ENCODE measurements around the gene SSR1. TPM values are rescaled to one million over a fixed set of nuclear protein-coding genes. Genes with fewer than 3 reads are reported as not detected.

Gene SSR1
- polyA plus RNA-seq, 4 donors, result 8.9 to 135 (median 36.7) TPM

DNA sequence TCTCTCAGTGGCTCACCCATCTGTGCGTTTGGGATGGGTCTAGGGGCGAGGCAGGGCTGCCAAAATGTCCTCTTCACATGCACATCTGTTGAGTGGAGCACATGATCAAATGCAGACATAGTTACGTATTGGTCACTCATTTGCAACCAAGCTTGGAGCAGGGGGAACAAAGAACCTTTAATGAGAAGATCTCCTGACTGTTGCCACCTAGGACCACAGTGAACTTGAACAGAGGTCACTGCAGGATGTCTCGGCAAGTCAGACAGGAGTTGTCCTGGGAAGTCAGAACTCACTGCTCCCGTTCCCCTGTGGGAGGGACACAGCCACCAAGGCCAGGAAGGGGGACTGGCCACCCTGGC is 73.4 kb downstream of the SSR1 start:
- H3K4me3 ChIP-seq (ENCODE audit: low read depth in 1 of 3, low read length in 3 of 3), result no peak overlapping the region
- H3K9me3 ChIP-seq (ENCODE audit: control insufficient read depth in 2 of 2, insufficient read depth in 1 of 2, low read depth in 1 of 2, low read length in 1 of 2), result no peaks in the 10 kb centered on the region
- peaks cover 4 to 82% (median 5%) of the 10 kb centered on the region in 3 donors for H3K4me1 ChIP-seq (ENCODE audit: control insufficient read depth in 3 of 3, insufficient read depth in 2 of 3, low read depth in 1 of 3, low read length in 2 of 3)
- no peak for FAIRE-seq
- H3K27ac ChIP-seq (ENCODE audit: low read depth in 1 of 3, low read length in 2 of 3), result peak overlapping the region in 1 of 3 donors; percentile 86
- no peak for DNase-seq
- peaks cover 4 to 56% (median 12%) of the 10 kb centered on the region in 3 donors for H3K36me3 ChIP-seq (ENCODE audit: control insufficient read depth in 3 of 3, insufficient read depth in 2 of 3, low read depth in 1 of 3, low read length in 3 of 3)
- WGBS, 3 donors, result 71 to 82% (median 78%) methylated on average over 5 of the region's 5 CpGs
- no peaks in the 10 kb centered on the region for H3K27me3 ChIP-seq (ENCODE audit: control insufficient read depth in 3 of 3, insufficient read depth in 3 of 3, low read length in 3 of 3)

DNA sequence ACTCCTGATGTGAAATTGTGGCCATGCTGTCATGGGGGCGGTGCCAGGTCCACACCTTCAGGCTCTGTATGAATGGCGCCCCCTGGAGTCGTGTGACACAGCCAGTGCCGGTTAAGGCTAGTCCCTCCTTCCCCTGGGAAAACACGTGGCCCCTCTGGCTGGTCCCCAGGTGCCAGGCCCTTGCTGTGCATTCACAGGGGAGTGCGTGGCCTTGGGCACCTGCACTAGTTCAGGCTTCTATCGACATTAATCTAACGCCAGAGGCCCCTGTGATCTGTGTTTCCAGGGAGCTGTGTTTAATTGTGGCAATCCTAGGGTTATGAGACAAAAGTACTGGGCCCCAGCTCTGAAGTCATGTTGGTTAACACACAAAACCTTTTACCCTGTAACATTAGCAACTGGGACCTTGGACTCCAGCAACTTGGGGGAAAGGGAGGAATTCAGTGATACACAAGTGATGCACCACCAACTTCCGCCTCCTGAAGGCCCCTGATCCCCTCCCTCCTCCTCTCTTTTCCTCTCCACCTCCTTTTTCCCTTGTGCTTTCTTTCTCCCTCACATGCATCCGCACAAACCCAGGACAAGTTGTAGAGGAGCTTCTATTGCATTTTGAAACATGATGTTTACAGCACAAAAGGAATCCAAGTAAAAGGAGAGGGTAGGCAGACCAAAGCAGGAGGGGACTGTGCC is 74.0 kb downstream of the SSR1 start:
- no peaks in the 10 kb centered on the region for H3K9me3 ChIP-seq (ENCODE audit: control insufficient read depth in 2 of 2, insufficient read depth in 1 of 2, low read depth in 1 of 2, low read length in 1 of 2)
- H3K4me3 ChIP-seq (ENCODE audit: low read depth in 1 of 3, low read length in 3 of 3), result no peak overlapping the region
- no peaks in the 10 kb centered on the region for H3K27me3 ChIP-seq (ENCODE audit: control insufficient read depth in 3 of 3, insufficient read depth in 3 of 3, low read length in 3 of 3)
- peaks cover 4 to 83% (median 5%) of the 10 kb centered on the region in 3 donors for H3K4me1 ChIP-seq (ENCODE audit: control insufficient read depth in 3 of 3, insufficient read depth in 2 of 3, low read depth in 1 of 3, low read length in 2 of 3)
- DNase-seq (peak; percentile 82 to 95), FAIRE-seq (no peak)
- 25 to 38% (median 27%) methylated on average over 10 of the region's 10 CpGs for WGBS, 3 donors
- H3K36me3 ChIP-seq (ENCODE audit: control insufficient read depth in 3 of 3, insufficient read depth in 2 of 3, low read depth in 1 of 3, low read length in 3 of 3), result peaks cover 4 to 56% (median 14%) of the 10 kb centered on the region in 3 donors
- peak overlapping the region in 2 of 3 donors; percentile 0 to 86 for H3K27ac ChIP-seq (ENCODE audit: low read depth in 1 of 3, low read length in 2 of 3)

DNA sequence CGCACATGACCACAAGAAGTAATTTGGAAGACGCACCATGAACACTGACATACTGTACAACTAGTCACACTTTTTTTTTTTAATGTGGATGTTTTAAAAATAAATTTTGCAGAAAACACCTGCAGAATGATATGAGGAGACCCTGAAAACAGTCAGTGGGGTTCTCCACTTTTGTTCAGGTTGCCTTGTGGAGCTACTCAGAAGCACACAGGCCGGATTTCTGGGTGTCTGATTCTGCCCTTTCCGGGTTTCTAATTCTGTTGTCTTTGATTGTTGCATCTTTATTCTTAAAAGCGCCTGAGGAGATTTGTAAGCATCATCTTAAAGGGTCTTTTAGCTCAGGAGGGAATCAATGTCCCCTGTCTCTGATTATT is 74.5 kb downstream of the SSR1 start:
- H3K27ac ChIP-seq (ENCODE audit: low read depth in 1 of 3, low read length in 2 of 3), result peak overlapping the region in 1 of 3 donors; percentile 86
- 84 to 87% (median 84%) methylated on average over 5 of the region's 5 CpGs for WGBS, 3 donors
- peaks cover 4 to 59% (median 17%) of the 10 kb centered on the region in 3 donors for H3K36me3 ChIP-seq (ENCODE audit: control insufficient read depth in 3 of 3, insufficient read depth in 2 of 3, low read depth in 1 of 3, low read length in 3 of 3)

DNA sequence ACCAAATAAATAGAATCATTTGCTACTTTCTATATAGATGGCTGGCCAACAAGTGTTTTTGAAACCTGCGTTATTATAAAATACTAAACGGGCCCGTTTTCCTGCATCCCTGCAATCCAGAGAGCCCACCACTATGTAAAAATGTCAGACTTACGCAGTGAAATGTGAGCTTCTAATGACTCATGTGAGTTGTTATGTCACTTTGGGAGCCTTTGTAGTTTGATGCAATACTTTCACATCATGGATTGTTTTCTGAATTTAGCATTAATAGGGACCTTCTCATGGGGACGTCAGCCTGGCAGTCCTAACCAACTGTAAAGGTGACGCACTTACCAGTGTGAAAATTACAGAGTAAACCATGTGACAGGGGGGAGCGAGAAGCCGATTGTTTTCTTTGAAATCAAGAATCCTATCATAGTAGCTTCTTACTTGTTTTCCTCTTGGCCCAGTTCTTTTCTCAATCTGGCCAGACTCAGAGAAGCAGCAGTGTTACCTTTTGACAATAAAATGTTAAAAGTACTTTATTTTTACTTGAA is 75.3 kb downstream of the SSR1 start:
- Histone ChIP-seq H3K9me3 (ENCODE audit: control insufficient read depth in 2 of 2, insufficient read depth in 1 of 2, low read depth in 1 of 2, low read length in 1 of 2) (no peaks in the 10 kb centered on the region), H3K4me3 (ENCODE audit: low read depth in 1 of 3, low read length in 3 of 3) (no peak overlapping the region), H3K27ac (ENCODE audit: low read depth in 1 of 3, low read length in 2 of 3) (peak overlapping the region in 1 of 3 donors; percentile 86), H3K27me3 (ENCODE audit: control insufficient read depth in 3 of 3, insufficient read depth in 3 of 3, low read length in 3 of 3) (no peaks in the 10 kb centered on the region), H3K36me3 (ENCODE audit: control insufficient read depth in 3 of 3, insufficient read depth in 2 of 3, low read depth in 1 of 3, low read length in 3 of 3) (peaks cover 4 to 59% (median 17%) of the 10 kb centered on the region in 3 donors), H3K4me1 (ENCODE audit: control insufficient read depth in 3 of 3, insufficient read depth in 2 of 3, low read depth in 1 of 3, low read length in 2 of 3) (peaks cover 3 to 71% (median 4%) of the 10 kb centered on the region in 3 donors)
- DNase-seq (no peak), FAIRE-seq (no peak)
- WGBS, 3 donors, result 92 to 93% (median 93%) methylated on average over 8 of the region's 8 CpGs

More for the DNA sequence above, 74.5 kb downstream of the SSR1 start:
- no peak for FAIRE-seq
- Histone ChIP-seq H3K4me1 (ENCODE audit: control insufficient read depth in 3 of 3, insufficient read depth in 2 of 3, low read depth in 1 of 3, low read length in 2 of 3) (peaks cover 4 to 79% (median 5%) of the 10 kb centered on the region in 3 donors), H3K9me3 (ENCODE audit: control insufficient read depth in 2 of 2, insufficient read depth in 1 of 2, low read depth in 1 of 2, low read length in 1 of 2) (no peaks in the 10 kb centered on the region), H3K4me3 (ENCODE audit: low read depth in 1 of 3, low read length in 3 of 3) (no peak overlapping the region), H3K27me3 (ENCODE audit: control insufficient read depth in 3 of 3, insufficient read depth in 3 of 3, low read length in 3 of 3) (no peaks in the 10 kb centered on the region)
- DNase-seq, result no peak

DNA sequence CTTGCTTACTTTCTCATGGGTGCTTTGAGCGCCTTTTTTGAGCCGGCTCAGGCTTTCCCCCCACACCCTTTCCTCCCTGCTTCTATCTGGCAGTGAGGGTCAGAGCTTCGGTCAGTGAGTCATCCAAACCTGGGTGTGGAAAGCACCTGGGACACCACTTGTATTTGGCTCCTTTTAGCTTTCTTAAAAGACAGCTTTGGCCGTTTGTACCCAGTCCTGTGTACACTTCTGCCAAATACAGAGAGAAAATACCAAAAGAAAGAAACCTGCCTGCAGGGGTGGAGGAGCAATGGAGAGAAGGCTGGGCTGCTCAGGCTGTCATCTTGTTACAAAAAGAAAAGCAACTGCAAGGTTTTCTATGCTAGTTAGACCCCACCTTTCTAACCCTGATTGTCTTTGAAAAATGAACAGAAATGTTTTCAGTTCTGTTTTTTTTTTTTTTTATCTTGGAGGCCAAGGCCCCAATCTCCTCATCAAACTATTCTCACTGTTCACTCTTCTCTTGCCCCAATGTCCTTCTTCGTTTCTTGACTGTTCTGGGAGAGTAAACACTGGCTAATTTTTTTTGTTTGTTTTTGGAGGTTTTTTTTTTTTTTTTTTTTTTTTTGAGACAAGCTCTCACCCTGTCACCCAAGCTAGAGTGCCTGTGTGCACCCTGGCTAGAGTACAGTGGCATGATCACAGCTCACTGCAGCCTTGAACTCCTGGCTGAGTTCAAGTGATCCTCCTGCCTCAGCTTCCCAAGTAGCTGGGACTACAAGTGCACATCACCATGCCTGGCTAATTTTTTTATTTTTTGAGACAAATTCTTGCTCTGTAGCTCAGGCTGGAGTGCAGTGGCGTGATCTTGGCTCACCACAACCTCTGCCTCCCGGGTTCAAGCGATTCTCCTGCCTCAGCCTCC is 76.4 kb downstream of the SSR1 start:
- Histone ChIP-seq H3K9me3 (ENCODE audit: control insufficient read depth in 2 of 2, insufficient read depth in 1 of 2, low read depth in 1 of 2, low read length in 1 of 2) (no peaks in the 10 kb centered on the region), H3K4me3 (ENCODE audit: low read depth in 1 of 3, low read length in 3 of 3) (no peak overlapping the region), H3K27ac (ENCODE audit: low read depth in 1 of 3, low read length in 2 of 3) (peak overlapping the region in 2 of 3 donors; percentile 17 to 84), H3K36me3 (ENCODE audit: control insufficient read depth in 3 of 3, insufficient read depth in 2 of 3, low read depth in 1 of 3, low read length in 3 of 3) (peaks cover 7 to 64% (median 25%) of the 10 kb centered on the region in 3 donors), H3K4me1 (ENCODE audit: control insufficient read depth in 3 of 3, insufficient read depth in 2 of 3, low read depth in 1 of 3, low read length in 2 of 3) (peaks cover 0 to 60% (median 0%) of the 10 kb centered on the region in 3 donors), H3K27me3 (ENCODE audit: control insufficient read depth in 3 of 3, insufficient read depth in 3 of 3, low read length in 3 of 3) (no peaks in the 10 kb centered on the region)
- FAIRE-seq (no peak), DNase-seq (peak in 1 of 2 donors; percentile 57)
- 50 to 62% (median 52%) methylated on average over 8 of the region's 8 CpGs for WGBS, 3 donors

DNA sequence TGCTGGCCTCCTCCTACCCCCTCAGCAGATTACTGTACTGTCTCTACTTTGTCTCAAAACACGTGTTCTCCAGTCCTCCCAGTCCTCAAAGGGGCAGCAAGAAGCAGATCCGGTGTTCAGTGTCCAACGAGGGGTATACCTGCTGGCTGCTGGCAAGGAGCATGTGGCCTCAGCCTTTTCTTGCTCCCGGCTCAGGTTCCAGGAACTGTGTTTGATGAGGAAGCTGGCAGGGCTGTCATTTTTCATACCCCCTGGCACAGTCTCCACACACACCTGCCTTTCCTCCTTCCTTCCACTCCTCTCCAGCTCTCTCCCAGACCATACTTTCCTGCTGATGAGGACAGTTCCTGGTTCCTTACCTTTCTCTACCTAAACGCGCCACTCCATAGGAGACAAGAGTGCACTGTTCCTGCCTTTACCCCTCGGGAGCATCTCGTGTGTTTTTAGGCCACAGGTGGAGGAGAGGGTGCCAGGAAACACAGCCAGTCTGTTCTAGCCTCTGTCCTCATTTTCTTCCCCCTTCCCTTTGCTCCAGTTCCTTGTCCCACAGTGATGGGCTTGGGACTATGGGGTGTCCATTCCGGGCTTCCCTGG is 77.2 kb downstream of the SSR1 start:
- peak in 1 of 2 donors; percentile 38 for DNase-seq
- Histone ChIP-seq H3K27me3 (ENCODE audit: control insufficient read depth in 3 of 3, insufficient read depth in 3 of 3, low read length in 3 of 3) (no peaks in the 10 kb centered on the region), H3K36me3 (ENCODE audit: control insufficient read depth in 3 of 3, insufficient read depth in 2 of 3, low read depth in 1 of 3, low read length in 3 of 3) (peaks cover 14 to 64% (median 29%) of the 10 kb centered on the region in 3 donors), H3K4me3 (ENCODE audit: low read depth in 1 of 3, low read length in 3 of 3) (no peak overlapping the region), H3K4me1 (ENCODE audit: control insufficient read depth in 3 of 3, insufficient read depth in 2 of 3, low read depth in 1 of 3, low read length in 2 of 3) (peaks cover 0 to 52% (median 0%) of the 10 kb centered on the region in 3 donors), H3K9me3 (ENCODE audit: control insufficient read depth in 2 of 2, insufficient read depth in 1 of 2, low read depth in 1 of 2, low read length in 1 of 2) (no peaks in the 10 kb centered on the region), H3K27ac (ENCODE audit: low read depth in 1 of 3, low read length in 2 of 3) (peak overlapping the region in 2 of 3 donors; percentile 17 to 84)
- FAIRE-seq, result no peak
- 19 to 56% (median 42%) methylated on average over 9 of the region's 9 CpGs for WGBS, 3 donors

DNA sequence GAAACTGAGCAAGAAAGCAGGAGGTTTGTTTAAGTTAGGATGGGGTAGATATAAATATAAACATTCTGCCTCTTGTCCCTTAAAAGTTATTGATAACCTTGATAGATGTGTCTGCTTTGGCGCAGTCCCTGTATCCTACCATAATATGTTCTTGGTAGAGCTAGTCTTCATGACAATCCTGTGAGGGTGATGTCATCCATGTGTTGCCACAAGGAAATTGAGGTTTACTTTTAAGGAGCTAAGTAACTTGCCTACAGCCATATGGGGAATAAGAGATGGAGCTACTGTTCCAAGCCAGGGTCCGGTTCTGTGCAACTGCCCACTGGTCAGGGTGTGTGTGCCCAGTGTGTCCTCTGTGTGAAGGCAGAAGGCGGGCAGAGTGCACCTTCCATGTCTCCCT is 78.5 kb downstream of the SSR1 start:
- DNase-seq (no peak), FAIRE-seq (no peak)
- H3K36me3 ChIP-seq (ENCODE audit: control insufficient read depth in 3 of 3, insufficient read depth in 2 of 3, low read depth in 1 of 3, low read length in 3 of 3), result peaks cover 20 to 68% (median 32%) of the 10 kb centered on the region in 3 donors
- H3K4me1 ChIP-seq (ENCODE audit: control insufficient read depth in 3 of 3, insufficient read depth in 2 of 3, low read depth in 1 of 3, low read length in 2 of 3), result peaks cover 0 to 42% (median 0%) of the 10 kb centered on the region in 3 donors
- peak overlapping the region in 1 of 3 donors; percentile 37 for H3K27ac ChIP-seq (ENCODE audit: low read depth in 1 of 3, low read length in 2 of 3)
- H3K27me3 ChIP-seq (ENCODE audit: control insufficient read depth in 3 of 3, insufficient read depth in 3 of 3, low read length in 3 of 3), result no peaks in the 10 kb centered on the region
- no peaks in the 10 kb centered on the region for H3K9me3 ChIP-seq (ENCODE audit: control insufficient read depth in 2 of 2, insufficient read depth in 1 of 2, low read depth in 1 of 2, low read length in 1 of 2)
- no peak overlapping the region for H3K4me3 ChIP-seq (ENCODE audit: low read depth in 1 of 3, low read length in 3 of 3)
- 93 to 98% (median 95%) methylated on average over 3 of the region's 3 CpGs for WGBS, 3 donors

DNA sequence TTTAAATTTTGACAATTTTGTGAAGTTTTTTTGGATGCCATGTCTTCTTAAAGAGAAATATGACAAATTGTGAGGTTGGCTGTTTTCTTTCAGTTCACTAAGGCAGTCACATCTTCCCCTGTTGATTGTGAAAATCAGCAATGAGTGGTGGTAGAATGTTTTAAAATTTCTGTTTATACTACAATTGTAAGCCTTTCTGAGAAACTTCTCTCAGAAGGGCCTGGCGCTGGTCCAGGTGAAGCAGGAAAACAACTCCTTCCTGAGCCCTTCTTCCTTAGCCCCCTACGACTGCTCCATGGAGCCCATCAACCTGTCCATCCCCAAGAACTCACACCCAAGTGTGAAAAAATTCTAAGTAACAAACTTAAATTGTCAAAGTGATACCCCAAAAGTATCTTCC is 80.6 kb downstream of the SSR1 start:
- Histone ChIP-seq H3K4me3 (ENCODE audit: low read depth in 1 of 3, low read length in 3 of 3) (no peak overlapping the region), H3K36me3 (ENCODE audit: control insufficient read depth in 3 of 3, insufficient read depth in 2 of 3, low read depth in 1 of 3, low read length in 3 of 3) (peaks cover 27 to 80% (median 42%) of the 10 kb centered on the region in 3 donors)

More for the DNA sequence above, 80.6 kb downstream of the SSR1 start:
- no peak overlapping the region for H3K27ac ChIP-seq (ENCODE audit: low read depth in 1 of 3, low read length in 2 of 3)
- FAIRE-seq (no peak), DNase-seq (no peak)
- WGBS, 3 donors, result 72 to 92% (median 82%) methylated on average over 2 of the region's 2 CpGs
- H3K9me3 ChIP-seq (ENCODE audit: control insufficient read depth in 2 of 2, insufficient read depth in 1 of 2, low read depth in 1 of 2, low read length in 1 of 2), result no peaks in the 10 kb centered on the region
- H3K4me1 ChIP-seq (ENCODE audit: control insufficient read depth in 3 of 3, insufficient read depth in 2 of 3, low read depth in 1 of 3, low read length in 2 of 3), result peaks cover 0 to 20% (median 0%) of the 10 kb centered on the region in 3 donors
- H3K27me3 ChIP-seq (ENCODE audit: control insufficient read depth in 3 of 3, insufficient read depth in 3 of 3, low read length in 3 of 3), result no peaks in the 10 kb centered on the region
